Pancreas (tissue), 10 donors: ENCODE data around the gene IL12B. TPM values are rescaled to one million over a fixed set of nuclear protein-coding genes. Genes with fewer than 3 reads are reported as not detected.
A peak's percentile ranks its signal among the peaks of the same experiment; 100 is the strongest.

Source experiments
- ATAC-seq, 4 donors: fragments of 200-7000 bp; cut with Tn5 transposase; one replicate each; pipeline versions ENCODE4 v1.8.0 to v1.9.1; 2020; ENCODE audit warnings: mild to moderate bottlenecking in 4 of 4, moderate library complexity in 4 of 4
- DNase-seq, 6 donors: peaks; one replicate each; pipeline ENCODE4 v3.0.0-alpha.2; 2020
- FAIRE-seq: peaks from 2 replicates; lab custom pipeline; 2012; peaks lifted over from hg19 to GRCh38; lab: Jason Lieb, UNC
- H3K27ac ChIP-seq, 4 donors: fragments of 200-600 bp; sonication (generic); 1 replicate in 3 of 4; 2 replicates in 1 of 4; pipeline versions ENCODE4 v1.5.0 to v1.8.0; 2020
- H3K27me3 ChIP-seq, 4 donors: fragments of 200-600 bp; one replicate each; pipeline ENCODE4 v1.8.0; 2021
- H3K36me3 ChIP-seq, 3 donors: fragments of 200-600 bp; sonication (generic) in 1 of 3; one replicate each; pipeline versions ENCODE4 v1.5.0 to v1.8.0; 2020 to 2021
- H3K4me1 ChIP-seq, 3 donors: fragments of 200-600 bp; one replicate each; pipeline ENCODE4 v1.8.0; 2021
- H3K4me3 ChIP-seq, 4 donors: fragments of 200-600 bp; sonication (generic) in 2 of 4; one replicate each; pipeline versions ENCODE4 v1.5.0 to v1.8.0; 2020 to 2021
- H3K9me3 ChIP-seq, 4 donors: fragments of 200-600 bp; one replicate each; pipeline ENCODE4 v1.8.0; 2021
- CTCF ChIP-seq, 4 donors: fragments of 200-600 bp; sonication (generic) in 3 of 4; IDR thresholded peaks; one replicate each; pipeline versions ENCODE4 v1.5.0 to v1.8.0; 2021; ENCODE audit warnings: antibody characterized with exemption in 4 of 4
- WGBS, 2 donors: extraction: QIAGEN DNeasy Blood & Tissue Kit; methylation state at CpG; one replicate each; pipeline ENCODE4 v1.1.7; 2013; 5-methylcytosine and 5-hydroxymethylcytosine counted together
- intact Hi-C, 3 donors: fragments of 100-400 bp; cut with DNase I; formaldehyde crosslinking; loops; one replicate each; pipeline versions ENCODE4 v1.11.1 to v1.14.2; 2022
- polyA plus RNA-seq, 2 donors: library from polyadenylated mRNA; stranded (reverse); fragments of 200-250 nt; gene quantifications; one replicate each; pipeline ENCODE4 v1.2.3, GENCODE V29; 2013
- total RNA-seq, 6 donors: library from RNA; stranded (reverse); fragmentation: NEBNext Ultra II Directional in 4 of 6; extraction: Animal tissue kit (Norgen Biotek cat#: 25700) in 4 of 6; gene quantifications; one replicate each; pipeline versions ENCODE4 v1.2.1 to v1.2.4, GENCODE V29; 2021 to 2023
- donor health status: healthy with polysubstance abuse.
- donor health status: DM: no; HTN: no; CAD: no; lungs with moderate emphysema.
- donor health status: DM: no; HTN: no; CAD: no.
- donor health status: control.
- donor health status: control.
- donor health status: Bipolar disorder and iron deficiency.
- donor health status: DM: yes; HTN: yes; CAD: no.
- donor health status: DM: no; HTN: no; CAD: no.
- donor health status: DM: no; HTN: no; CAD: no.
- donor health status: DM: yes; HTN: yes; CAD: no.

The IL12B gene
- total and polyA plus RNA-seq, 8 donors: not detected

- DNase-seq (no peak), ATAC-seq (no peak), FAIRE-seq (no peak)
- no peak overlapping the region for H3K4me3 ChIP-seq
- H3K9me3 ChIP-seq: no peaks in the 10 kb centered on the region
- H3K4me1 ChIP-seq: no peaks in the 10 kb centered on the region
- 61 to 75% methylated on average over 4 of the region's 4 CpGs for WGBS, 2 donors
- intact Hi-C loops: no loop called here
- no peaks in the 10 kb centered on the region for H3K36me3 ChIP-seq
- no peak for TF ChIP-seq CTCF (IDR thresholded peaks at IDR 0.05)
- no peak overlapping the region for H3K27ac ChIP-seq
- no peaks in the 10 kb centered on the region for H3K27me3 ChIP-seq
These were observed 13.2 kb upstream of the IL12B start for GRCh38 chr5:159343295-159344094.

- DNase-seq: no peak
- WGBS, 2 donors: 65 to 71% methylated on average over 1 of the region's 1 CpG
These were observed 12.6 kb upstream of the IL12B start for GRCh38 chr5:159342840-159343239.

GRCh38 chr5:159341906-159342310 lies 11.6 kb upstream of the IL12B start:
- Histone ChIP-seq H3K27me3 (no peaks in the 10 kb centered on the region), H3K9me3 (no peaks in the 10 kb centered on the region), H3K4me3 (no peak overlapping the region), H3K4me1 (no peaks in the 10 kb centered on the region), H3K36me3 (no peaks in the 10 kb centered on the region), H3K27ac (no peak overlapping the region)
- intact Hi-C loops: no loop called here
- DNase-seq: peak in 4 of 6 donors; percentile 19 to 56 (median 42)
- WGBS, 2 donors: 15 to 16% methylated on average over 4 of the region's 4 CpGs
- ATAC-seq: peak; percentile 50 to 87 (median 82)
- FAIRE-seq: no peak
- no peak for TF ChIP-seq CTCF (IDR thresholded peaks at IDR 0.05)

More at GRCh38 chr5:159342840-159343239, 12.6 kb upstream of the IL12B start:
- no peaks in the 10 kb centered on the region for H3K4me1 ChIP-seq
- no peaks in the 10 kb centered on the region for H3K27me3 ChIP-seq
- H3K4me3 ChIP-seq: no peak overlapping the region
- intact Hi-C loops: no loop called here
- no peak for TF ChIP-seq CTCF (IDR thresholded peaks at IDR 0.05)
- FAIRE-seq (no peak), ATAC-seq (no peak)
- no peak overlapping the region for H3K27ac ChIP-seq
- no peaks in the 10 kb centered on the region for H3K9me3 ChIP-seq
- H3K36me3 ChIP-seq: no peaks in the 10 kb centered on the region

GRCh38 chr5:159341145-159341544 lies 10.9 kb upstream of the IL12B start:
- H3K27me3 ChIP-seq: no peaks in the 10 kb centered on the region
- FAIRE-seq: no peak
- intact Hi-C loops: no loop called here
- no peak overlapping the region for H3K4me3 ChIP-seq
- ATAC-seq: no peak
- no peak overlapping the region for H3K27ac ChIP-seq
- no peaks in the 10 kb centered on the region for H3K9me3 ChIP-seq
- TF ChIP-seq CTCF (IDR thresholded peaks at IDR 0.05): no peak
- H3K4me1 ChIP-seq: no peaks in the 10 kb centered on the region
- H3K36me3 ChIP-seq: no peaks in the 10 kb centered on the region
- 78 to 81% methylated on average over 2 of the region's 2 CpGs for WGBS, 2 donors
- no peak for DNase-seq

GRCh38 chr5:159340511-159340910 lies 10.2 kb upstream of the IL12B start:
- Histone ChIP-seq H3K4me1 (no peaks in the 10 kb centered on the region), H3K27ac (no peak overlapping the region), H3K4me3 (no peak overlapping the region), H3K36me3 (no peaks in the 10 kb centered on the region), H3K27me3 (no peaks in the 10 kb centered on the region), H3K9me3 (no peaks in the 10 kb centered on the region)
- 83 to 94% methylated on average over 4 of the region's 4 CpGs for WGBS, 2 donors
- ATAC-seq (no peak), DNase-seq (no peak), FAIRE-seq (no peak)
- intact Hi-C loops: no loop called here
- TF ChIP-seq CTCF (IDR thresholded peaks at IDR 0.05): no peak
